Activated T-helper 1 cell treated with anti-CD3 and anti-CD28 coated beads, Interleukin-12 subunit alpha, Interleukin-12 subunit beta, Interleukin-2, Interleukin-4 antibody, amounts not matched to agents 30 ng/mL and 10 ng/mL and 1 ng/mL, durations not matched to agents 14 hours and 24 hours and 36 hours (primary cell): ENCODE results near the gene BTG1. TPM values are rescaled to one million over a fixed set of nuclear protein-coding genes. Genes with fewer than 3 reads are reported as not detected.
A peak's percentile ranks its signal among the peaks of the same experiment; 100 is the strongest.
"Not testable (repeated sequence)": the region's sequence is repeated elsewhere in the genome, so short reads cannot be mapped to it uniquely, and the experiment has no call there.

Experiments
- DNase-seq: peaks from one replicate; pipeline ENCODE4 v3.0.0; 2021; ENCODE audit warnings: low spot score
- H3K27ac Mint-ChIP-seq: one replicate; pipeline ENCODE4 v1.8.0; 2021; ENCODE audit warnings: mild to moderate bottlenecking, mixed read lengths
- H3K27me3 Mint-ChIP-seq: one replicate; pipeline ENCODE4 v1.8.0; 2022; ENCODE audit warnings: mild to moderate bottlenecking, moderate library complexity, mixed read lengths; ENCODE audit not compliant: insufficient read depth
- H3K36me3 Mint-ChIP-seq: one replicate; pipeline ENCODE4 v1.8.0; 2021; ENCODE audit warnings: low read depth, mixed read lengths
- H3K4me1 Mint-ChIP-seq: one replicate; pipeline ENCODE4 v1.8.0; 2021; ENCODE audit warnings: low read depth, mixed read lengths
- H3K4me3 Mint-ChIP-seq: one replicate; pipeline ENCODE4 v1.8.0; 2021; ENCODE audit warnings: mild to moderate bottlenecking, moderate library complexity, mixed read lengths
- H3K9me3 Mint-ChIP-seq: one replicate; pipeline ENCODE4 v1.8.0; 2021; ENCODE audit warnings: mixed read lengths
- intact Hi-C: fragments of 100-400 bp; cut with micrococcal nuclease; formaldehyde crosslinking; loops from one replicate; pipeline ENCODE4 v1.15.1; 2024
- total RNA-seq: library from RNA; stranded (reverse); gene quantifications from 2 replicates; pipeline ENCODE4 v1.2.3, GENCODE V29; 2022

Gene BTG1
- total RNA-seq, 1 donor from 2014 or later: 87.9 TPM

DNA sequence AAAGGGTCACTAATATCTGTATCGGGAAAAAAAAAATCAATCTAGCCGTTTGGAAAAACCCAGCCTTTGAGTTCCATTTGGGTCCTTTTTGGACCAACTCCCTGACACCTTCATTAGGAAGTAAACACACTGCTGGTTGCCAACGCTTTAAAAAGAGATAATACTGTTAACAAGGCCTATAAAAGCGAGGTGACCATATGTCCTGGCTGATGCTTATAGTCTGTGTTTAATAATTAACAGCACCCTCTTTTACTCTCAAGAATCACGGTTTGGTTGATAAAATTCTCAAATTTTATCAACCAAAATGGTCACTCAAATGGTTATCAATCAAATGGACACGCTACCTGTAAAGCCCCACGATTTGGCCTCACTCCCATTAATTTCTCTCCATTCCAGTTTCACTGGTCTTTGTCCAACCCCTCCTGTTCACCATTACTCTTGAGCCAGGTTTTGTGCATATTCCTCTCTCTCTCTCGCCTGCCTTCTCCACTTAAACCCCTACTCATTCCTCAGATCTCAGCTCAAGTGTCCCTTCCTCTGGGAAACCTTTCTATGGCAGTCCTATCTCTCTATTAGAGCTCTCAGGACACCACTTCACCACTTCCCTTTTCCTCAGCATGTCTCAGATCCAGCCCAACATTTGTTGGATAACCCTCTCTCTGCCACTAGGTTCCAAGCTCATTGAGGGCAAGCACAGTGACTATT, 9.5 kb downstream of the BTG1 start:
- Mint-ChIP-seq H3K4me3 (peak overlapping the region; percentile 94), H3K27ac (peak overlapping the region; percentile 90), H3K36me3 (peaks cover 49% of the 10 kb centered on the region), H3K9me3 (no peaks in the 10 kb centered on the region), H3K4me1 (peaks cover 94% of the 10 kb centered on the region), H3K27me3 (no peaks in the 10 kb centered on the region)
- no peak for DNase-seq
- intact Hi-C loops: loop anchor here (2.0 kb wide), 1 partner anchor 283 kb away; no protein-coding TSS in a partner anchor

DNA sequence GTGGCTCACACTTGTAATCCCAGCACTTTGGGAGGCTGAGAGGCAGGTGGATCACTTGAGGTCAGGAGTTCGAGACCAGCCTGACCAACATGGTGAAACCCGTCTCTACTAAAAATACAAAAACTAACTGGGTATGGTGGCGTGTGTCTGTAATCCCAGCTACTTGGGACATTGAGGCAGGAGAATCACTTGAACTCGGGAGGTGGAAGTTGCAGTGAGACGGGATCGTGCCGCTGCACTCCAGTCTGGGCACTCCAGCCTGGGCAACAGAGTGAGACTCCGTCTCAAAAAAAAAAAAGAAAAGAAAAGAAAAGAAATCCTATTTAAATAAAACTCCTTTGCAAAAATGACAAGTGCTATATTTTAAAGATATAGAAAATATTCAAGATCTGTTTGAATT, 10.1 kb downstream of the BTG1 start:
- not testable (repeated sequence) for H3K27me3 Mint-ChIP-seq, DNase-seq, H3K9me3 Mint-ChIP-seq
- Mint-ChIP-seq H3K36me3 (peaks cover 45% of the 10 kb centered on the region), H3K27ac (peak overlapping the region; percentile 94), H3K4me3 (peak overlapping the region; percentile 94), H3K4me1 (peaks cover 92% of the 10 kb centered on the region)
- intact Hi-C loops: loop anchor here (2.0 kb wide), 1 partner anchor 17 kb away; no protein-coding TSS in a partner anchor

DNA sequence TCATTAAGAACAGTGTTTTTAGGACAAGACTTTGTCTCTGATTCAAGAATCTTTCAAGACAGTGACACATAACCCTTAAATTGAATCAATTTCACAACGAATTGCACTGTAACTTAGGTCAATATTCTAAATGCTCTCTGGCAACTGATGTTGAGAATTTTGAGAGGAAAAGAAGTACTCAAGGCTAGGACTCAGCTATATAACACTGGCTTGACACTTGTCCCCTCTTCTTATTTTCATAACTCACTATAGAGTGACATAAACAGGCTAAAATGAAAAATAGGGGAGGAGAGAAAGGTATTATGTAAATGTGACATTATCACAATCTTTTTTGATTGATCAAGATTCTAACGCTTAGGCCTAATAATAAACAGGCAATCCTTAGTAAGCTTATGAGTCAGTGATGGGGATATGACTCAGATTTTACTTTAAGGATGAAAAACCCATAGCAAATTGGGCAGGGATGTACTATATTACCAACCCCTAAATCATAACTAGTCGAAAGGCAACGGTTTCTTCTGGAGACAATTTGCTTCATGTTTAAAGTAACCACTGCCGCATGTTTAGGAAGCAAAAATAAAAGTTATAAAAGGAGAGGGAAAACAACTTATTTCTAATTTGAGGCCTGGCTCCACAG, 10.9 kb downstream of the BTG1 start:
- no peak for DNase-seq
- intact Hi-C loops: loop anchor here (1.0 to 5.0 kb wide), 3 partner anchors 10 to 37 kb away; no protein-coding TSS in a partner anchor
- Mint-ChIP-seq H3K9me3 (no peaks in the 10 kb centered on the region), H3K27ac (peak overlapping the region; percentile 94), H3K27me3 (no peaks in the 10 kb centered on the region), H3K4me1 (peaks cover 89% of the 10 kb centered on the region), H3K4me3 (peak overlapping the region; percentile 71), H3K36me3 (peaks cover 40% of the 10 kb centered on the region)

DNA sequence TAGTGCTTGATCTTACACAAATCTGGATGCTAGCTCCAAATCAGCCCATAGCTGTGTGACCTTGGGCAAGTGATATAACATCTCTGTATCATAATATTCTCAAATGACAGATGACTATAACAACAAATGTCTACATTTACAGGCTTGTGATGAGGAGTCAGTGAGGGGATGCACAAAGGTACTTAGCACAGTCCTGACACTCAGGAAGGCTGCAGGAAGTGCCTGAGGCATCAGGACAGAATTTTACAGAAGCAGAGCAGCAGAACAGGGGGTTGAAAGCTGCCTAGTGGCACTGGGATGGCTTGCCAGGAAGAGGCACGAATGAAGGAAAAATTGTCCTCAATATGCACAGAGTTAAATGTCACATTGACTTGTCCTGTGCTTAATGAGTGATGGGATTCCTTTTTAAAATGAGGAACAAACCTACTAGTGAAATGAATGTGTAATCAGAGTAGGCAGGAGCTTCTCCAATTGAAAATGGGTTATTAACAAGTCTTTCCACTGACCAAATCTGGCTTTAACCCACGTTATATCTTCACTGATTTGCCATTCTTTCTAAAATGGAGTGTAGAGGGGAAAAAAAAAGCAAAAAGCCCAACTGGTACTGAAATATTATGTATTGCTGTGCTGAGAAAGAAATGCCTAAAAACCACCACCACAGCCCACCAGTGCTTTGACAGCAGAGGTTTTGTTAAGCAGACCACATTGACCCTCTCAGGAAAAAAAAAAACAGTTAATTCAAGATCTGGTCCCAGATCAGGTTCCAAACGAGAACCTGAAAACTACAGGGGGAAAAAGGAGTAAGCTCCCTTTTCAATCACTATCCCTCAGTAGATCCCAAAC, 11.6 kb downstream of the BTG1 start:
- intact Hi-C loops: loop anchor here (1.0 to 5.0 kb wide), 3 partner anchors 10 to 37 kb away; no protein-coding TSS in a partner anchor
- DNase-seq: no peak

DNA sequence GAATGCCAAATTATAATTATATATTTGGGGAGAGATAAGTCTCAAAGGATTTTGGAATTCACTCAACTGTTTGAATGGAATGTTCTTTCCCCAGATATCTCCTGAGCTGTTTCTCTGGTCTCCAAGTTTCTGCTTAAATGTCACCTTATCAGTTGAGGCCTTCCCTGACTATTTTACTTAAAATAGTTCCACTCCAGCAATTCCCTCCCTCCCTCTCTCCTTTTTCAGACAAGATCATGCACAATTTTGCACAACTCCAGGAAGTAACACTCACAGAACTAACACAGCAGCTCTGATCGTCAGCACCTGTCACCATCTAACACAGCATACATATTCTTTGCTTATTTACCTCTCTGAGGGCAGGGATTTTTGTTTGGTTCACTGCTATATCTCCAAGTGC, 12.5 kb downstream of the BTG1 start:
- DNase-seq: no peak
- Mint-ChIP-seq H3K27ac (peak overlapping the region; percentile 84), H3K27me3 (no peaks in the 10 kb centered on the region), H3K4me1 (peaks cover 85% of the 10 kb centered on the region), H3K36me3 (peaks cover 40% of the 10 kb centered on the region), H3K9me3 (no peaks in the 10 kb centered on the region), H3K4me3 (peak overlapping the region; percentile 71)
- intact Hi-C loops: loop anchor here (5.0 kb wide), 1 partner anchor 36 kb away; no protein-coding TSS in a partner anchor

More for the DNA sequence above, 11.6 kb downstream of the BTG1 start:
- Mint-ChIP-seq H3K27me3 (no peaks in the 10 kb centered on the region), H3K4me1 (peaks cover 88% of the 10 kb centered on the region), H3K36me3 (peaks cover 39% of the 10 kb centered on the region), H3K9me3 (no peaks in the 10 kb centered on the region), H3K27ac (peak overlapping the region; percentile 94), H3K4me3 (peak overlapping the region; percentile 71)

DNA sequence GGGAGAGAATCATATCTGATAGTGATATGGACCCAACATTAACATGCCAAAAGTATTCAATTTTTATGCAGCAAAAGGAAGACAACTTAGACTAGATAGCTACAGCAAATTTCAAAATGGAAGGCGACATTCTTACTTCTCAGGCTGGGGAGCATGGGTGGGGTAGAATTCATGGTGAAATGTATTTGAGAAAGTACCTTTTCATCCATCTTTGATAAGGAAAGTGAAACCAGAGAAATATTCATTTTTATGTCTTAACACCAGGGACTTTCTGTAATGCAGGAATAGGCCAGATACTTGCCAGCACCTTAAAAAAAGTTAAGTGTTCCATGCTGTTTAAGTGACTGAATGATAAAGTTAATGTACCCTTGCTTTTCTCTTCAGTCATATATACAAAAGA, 13.4 kb downstream of the BTG1 start:
- Mint-ChIP-seq H3K27ac (peak overlapping the region; percentile 85), H3K4me3 (peak overlapping the region; percentile 72), H3K4me1 (peaks cover 76% of the 10 kb centered on the region), H3K27me3 (no peaks in the 10 kb centered on the region), H3K9me3 (no peaks in the 10 kb centered on the region), H3K36me3 (peaks cover 35% of the 10 kb centered on the region)
- intact Hi-C loops: loop anchor here (1.0 to 5.0 kb wide), 3 partner anchors 35 to 255 kb away; no protein-coding TSS in a partner anchor
- DNase-seq: peak; percentile 33

DNA sequence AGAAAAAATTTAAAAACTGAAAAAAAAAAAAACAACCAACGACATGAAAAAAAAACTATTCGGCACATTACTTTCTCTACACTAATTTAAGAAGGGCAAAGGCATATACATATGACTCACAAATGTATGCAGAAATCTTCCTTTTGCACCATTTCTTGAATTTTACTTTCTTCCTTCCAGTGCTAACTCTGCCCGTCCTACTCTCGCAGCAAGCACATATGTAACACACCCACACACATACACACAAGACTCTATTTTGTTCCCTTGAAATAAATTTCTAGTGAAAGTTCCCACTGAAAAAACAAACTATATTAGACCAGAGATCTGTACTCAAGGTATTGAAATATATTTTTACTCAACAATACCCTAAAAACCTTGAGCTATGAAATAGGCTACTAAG, 14.6 kb downstream of the BTG1 start:
- H3K4me1 Mint-ChIP-seq: peaks cover 63% of the 10 kb centered on the region

DNA sequence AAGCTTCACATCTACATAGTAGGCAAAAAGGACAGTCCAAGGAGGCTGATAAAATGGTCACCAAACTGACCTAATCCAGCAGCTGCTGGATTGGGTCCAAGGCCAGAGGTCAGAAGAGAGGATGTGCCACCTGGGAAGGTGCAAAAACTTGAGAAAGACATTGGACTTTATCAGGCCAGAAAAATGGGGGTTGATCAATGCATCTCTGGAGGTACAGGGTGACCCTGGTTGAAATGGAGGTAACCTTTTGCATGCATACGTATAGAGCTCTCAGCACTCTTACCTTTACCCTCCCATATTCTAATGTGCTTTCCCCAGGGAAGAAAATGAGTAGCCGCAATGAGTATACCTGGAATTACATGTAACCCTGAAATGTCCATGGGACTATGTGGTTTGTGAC, 16.0 kb downstream of the BTG1 start:
- peaks cover 35% of the 10 kb centered on the region for H3K36me3 Mint-ChIP-seq
- H3K4me1 Mint-ChIP-seq: peaks cover 64% of the 10 kb centered on the region
- no peak overlapping the region for H3K4me3 Mint-ChIP-seq
- intact Hi-C loops: loop anchor here (5.0 kb wide), 1 partner anchor 32 kb away; no protein-coding TSS in a partner anchor
- H3K27me3 Mint-ChIP-seq: no peaks in the 10 kb centered on the region
- no peaks in the 10 kb centered on the region for H3K9me3 Mint-ChIP-seq
- no peak for DNase-seq
- no peak overlapping the region for H3K27ac Mint-ChIP-seq

More for the DNA sequence above, 14.6 kb downstream of the BTG1 start:
- peak overlapping the region; percentile 72 for H3K4me3 Mint-ChIP-seq
- no peak for DNase-seq
- intact Hi-C loops: loop anchor here (1.0 to 5.0 kb wide), 2 partner anchors 34 to 66 kb away; no protein-coding TSS in a partner anchor
- peaks cover 31% of the 10 kb centered on the region for H3K36me3 Mint-ChIP-seq
- H3K9me3 Mint-ChIP-seq: no peaks in the 10 kb centered on the region
- H3K27ac Mint-ChIP-seq: peak overlapping the region; percentile 85
- no peaks in the 10 kb centered on the region for H3K27me3 Mint-ChIP-seq

DNA sequence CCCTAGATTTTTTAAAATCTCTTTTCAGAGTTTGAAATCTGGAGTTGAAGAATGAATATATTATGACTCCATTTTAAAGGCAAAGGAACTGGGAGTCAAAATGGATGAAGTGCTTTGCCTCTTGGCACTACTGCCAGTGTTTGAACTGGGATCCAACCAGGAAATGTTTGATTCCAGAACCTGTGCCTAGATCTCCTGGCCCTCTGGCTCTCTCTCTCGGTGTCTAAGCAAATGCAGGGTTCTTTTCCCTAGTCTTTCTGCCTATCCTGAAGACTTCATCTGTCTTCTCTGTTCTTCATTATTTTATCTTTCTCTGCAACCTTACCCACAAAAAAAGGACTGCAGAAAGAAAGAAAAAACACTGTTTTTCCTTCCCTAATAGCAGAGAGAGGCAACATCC, 17.0 kb downstream of the BTG1 start:
- intact Hi-C loops: no loop called here
- H3K36me3 Mint-ChIP-seq: peaks cover 35% of the 10 kb centered on the region
- no peaks in the 10 kb centered on the region for H3K27me3 Mint-ChIP-seq
- DNase-seq: no peak
- no peak overlapping the region for H3K4me3 Mint-ChIP-seq
- H3K4me1 Mint-ChIP-seq: peaks cover 64% of the 10 kb centered on the region
- no peak overlapping the region for H3K27ac Mint-ChIP-seq
- no peaks in the 10 kb centered on the region for H3K9me3 Mint-ChIP-seq

DNA sequence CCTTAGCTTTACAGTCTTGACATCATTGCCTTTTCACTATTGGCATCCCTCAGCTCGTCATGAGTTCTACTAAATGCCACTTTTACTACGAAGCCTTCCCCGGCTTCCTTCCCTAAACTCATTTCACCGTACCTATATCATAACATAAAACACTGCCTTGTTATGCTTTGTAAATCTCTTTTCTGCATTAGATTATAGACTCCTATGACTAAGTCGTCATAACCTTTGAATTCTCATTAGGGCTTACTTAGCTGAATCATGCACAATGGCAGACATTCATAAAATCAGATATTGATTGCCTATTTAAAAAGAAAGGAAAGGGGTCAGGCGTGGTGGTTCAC, 21.0 kb downstream of the BTG1 start:
- Mint-ChIP-seq H3K4me1 (peaks cover 45% of the 10 kb centered on the region), H3K9me3 (peaks cover 7% of the 10 kb centered on the region), H3K27ac (peak overlapping the region; percentile 6), H3K27me3 (no peaks in the 10 kb centered on the region), H3K4me3 (no peak overlapping the region), H3K36me3 (peaks cover 34% of the 10 kb centered on the region)
- intact Hi-C loops: no loop called here
- DNase-seq: no peak

DNA sequence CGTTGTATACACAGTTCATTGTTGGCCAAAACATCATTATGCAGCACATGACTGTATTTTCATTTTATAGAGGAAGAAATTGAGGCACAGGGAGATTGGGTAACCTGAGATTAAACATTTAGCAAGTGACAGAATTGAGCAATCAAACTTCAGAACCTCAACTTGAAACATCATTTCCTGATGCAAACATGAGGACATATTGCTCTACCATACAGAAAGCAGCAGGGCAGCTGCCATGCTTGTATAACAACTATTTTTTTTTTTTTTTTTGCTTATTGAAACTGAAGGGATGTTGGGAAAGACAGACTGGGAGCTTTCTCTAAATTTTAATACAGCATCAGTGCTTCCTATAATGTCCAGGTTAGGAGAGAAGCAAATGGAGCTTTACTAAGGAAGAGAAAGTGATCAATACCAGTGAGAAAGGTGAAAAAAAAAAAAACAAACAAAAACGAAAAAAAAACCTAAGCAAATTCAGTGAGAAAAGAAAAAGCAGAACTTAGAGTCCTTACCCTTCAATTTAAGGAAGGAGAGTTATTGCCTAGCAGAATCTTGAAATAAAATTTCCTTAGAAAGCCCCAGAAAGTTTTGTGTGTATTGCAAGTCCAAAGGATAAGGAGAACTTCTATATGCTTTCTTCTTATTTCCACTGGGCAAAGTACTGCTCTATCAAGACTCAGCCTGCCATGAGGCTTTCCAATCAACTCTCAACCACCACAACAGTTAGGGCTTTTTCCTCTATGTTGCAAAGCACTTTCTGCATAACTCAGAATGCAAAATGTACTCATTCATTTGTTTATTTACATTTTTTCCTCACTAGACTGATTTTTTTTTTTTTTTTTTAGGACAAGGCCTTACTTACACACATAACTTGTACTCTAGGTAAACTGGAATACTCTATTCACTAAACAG, 21.6 kb downstream of the BTG1 start:
- Mint-ChIP-seq H3K27ac (peak overlapping the region; percentile 31), H3K27me3 (no peaks in the 10 kb centered on the region), H3K36me3 (peaks cover 33% of the 10 kb centered on the region), H3K9me3 (peaks cover 9% of the 10 kb centered on the region), H3K4me1 (peaks cover 46% of the 10 kb centered on the region), H3K4me3 (no peak overlapping the region)
- DNase-seq: no peak
- intact Hi-C loops: no loop called here
